Astrocyte (in vitro differentiated cells and primary cell): ENCODE results near the gene LSM8. TPM values are rescaled to one million over a fixed set of nuclear protein-coding genes. Genes with fewer than 3 reads are reported as not detected.
A peak's percentile ranks its signal among the peaks of the same experiment; 100 is the strongest.

Experiments used
- DNase-seq: peaks from one replicate; pipeline ENCODE4 v3.0.0-alpha.2; 2010; ENCODE audit warnings: low read depth
- FAIRE-seq: peaks from 2 replicates; lab custom pipeline; 2011; peaks lifted over from hg19 to GRCh38; lab: Jason Lieb, UNC
- H2AFZ ChIP-seq: 2 replicates; pipeline ENCODE4 v1.6.0; 2012; ENCODE audit warnings: low read depth, low read length, inconsistent platforms
- H3K27ac ChIP-seq: 2 replicates; pipeline ENCODE4 v1.5.1; 2011; ENCODE audit warnings: low read depth, low read length, inconsistent platforms
- H3K27me3 ChIP-seq: 2 replicates; pipeline ENCODE4 v1.6.0; 2011; ENCODE audit warnings: low read length, inconsistent platforms; ENCODE audit not compliant: insufficient read depth
- H3K36me3 ChIP-seq: 2 replicates; pipeline ENCODE4 v1.5.1; 2011; ENCODE audit warnings: low read length, inconsistent platforms; ENCODE audit not compliant: insufficient read depth
- H3K4me1 ChIP-seq: 2 replicates; pipeline ENCODE4 v1.5.1; 2011; ENCODE audit warnings: low read length, inconsistent platforms; ENCODE audit not compliant: insufficient read depth
- H3K4me2 ChIP-seq: 2 replicates; pipeline ENCODE4 v1.6.0; 2012; ENCODE audit warnings: low read length, inconsistent platforms
- H3K4me3 ChIP-seq: 2 replicates; pipeline ENCODE4 v1.5.1; 2011; ENCODE audit warnings: low read depth, mild to moderate bottlenecking, low read length, inconsistent platforms; ENCODE audit not compliant: insufficient read depth
- H3K79me2 ChIP-seq: 2 replicates; pipeline ENCODE4 v1.6.0; 2012; ENCODE audit warnings: mild to moderate bottlenecking, low read length, inconsistent platforms; ENCODE audit not compliant: insufficient read depth
- H3K9ac ChIP-seq: 2 replicates; pipeline ENCODE4 v1.6.0; 2012; ENCODE audit warnings: mild to moderate bottlenecking, low read length, inconsistent platforms
- H3K9me3 ChIP-seq: 2 replicates; pipeline ENCODE4 v1.5.1; 2012; ENCODE audit warnings: low read depth, mild to moderate bottlenecking, low read length, inconsistent platforms; ENCODE audit not compliant: insufficient read depth
- H4K20me1 ChIP-seq: 2 replicates; pipeline ENCODE4 v1.6.0; 2012; ENCODE audit warnings: low read length, inconsistent platforms; ENCODE audit not compliant: insufficient read depth
- H3K27ac Mint-ChIP-seq: one replicate; pipeline ENCODE4 v1.8.0; 2021; ENCODE audit warnings: mild to moderate bottlenecking, mixed read lengths; ENCODE audit not compliant: unreplicated experiment
- H3K27me3 Mint-ChIP-seq: one replicate; pipeline ENCODE4 v1.8.0; 2021; ENCODE audit warnings: low read depth, mixed read lengths; ENCODE audit not compliant: unreplicated experiment
- H3K36me3 Mint-ChIP-seq: one replicate; pipeline ENCODE4 v1.8.0; 2021; ENCODE audit warnings: low read depth, mixed read lengths; ENCODE audit not compliant: unreplicated experiment
- H3K4me1 Mint-ChIP-seq: one replicate; pipeline ENCODE4 v1.8.0; 2021; ENCODE audit warnings: low read depth, mixed read lengths; ENCODE audit not compliant: unreplicated experiment
- H3K4me3 Mint-ChIP-seq: one replicate; pipeline ENCODE4 v1.8.0; 2021; ENCODE audit warnings: mild to moderate bottlenecking, moderate library complexity, mixed read lengths; ENCODE audit not compliant: unreplicated experiment
- H3K9me3 Mint-ChIP-seq: one replicate; pipeline ENCODE4 v1.8.0; 2021; ENCODE audit warnings: mild to moderate bottlenecking, mixed read lengths; ENCODE audit not compliant: unreplicated experiment
- EZH2 ChIP-seq: IDR thresholded peaks from 2 replicates; pipeline ENCODE4 v1.6.1; 2012; ENCODE audit warnings: mild to moderate bottlenecking, low read length, inconsistent platforms; ENCODE audit not compliant: insufficient read depth
- total RNA-seq: library from RNA; stranded (reverse); gene quantifications from 2 replicates; pipeline ENCODE4 v1.2.1, GENCODE V29; 2021
- TF ChIP-seq, protein P1 (sequence below): IDR thresholded peaks from 2 replicates; pipeline ENCODE4 v1.5.1; 2011; ENCODE audit warnings: low read depth, mild to moderate bottlenecking, inconsistent platforms, low read length, moderate library complexity; ENCODE audit not compliant: insufficient read depth

The LSM8 gene
- total RNA-seq, 1 donor from 2014 or later: 19.9 TPM

GRCh38 chr7:118151671-118152070, 32.3 kb upstream of the LSM8 start:
- no peaks in the 10 kb centered on the region for H3K27me3 Mint-ChIP-seq
- DNase-seq: peak; percentile 49
- FAIRE-seq: no peak
- peak overlapping the region; percentile 87 for H3K27ac Mint-ChIP-seq
- H3K4me1 Mint-ChIP-seq: peaks cover 19% of the 10 kb centered on the region
- Histone ChIP-seq H3K36me3 (no peaks in the 10 kb centered on the region), H3K27ac (no peak overlapping the region), H3K9me3 (no peaks in the 10 kb centered on the region), H4K20me1 (no peaks in the 10 kb centered on the region), H3K4me1 (no peaks in the 10 kb centered on the region), H3K27me3 (no peaks in the 10 kb centered on the region), H3K79me2 (no peaks in the 10 kb centered on the region), H3K4me2 (no peak overlapping the region), H2AFZ (no peak overlapping the region), H3K9ac (no peak overlapping the region), H3K4me3 (no peak overlapping the region)
- TF ChIP-seq EZH2: no peak
- TF ChIP-seq, protein P1, sequence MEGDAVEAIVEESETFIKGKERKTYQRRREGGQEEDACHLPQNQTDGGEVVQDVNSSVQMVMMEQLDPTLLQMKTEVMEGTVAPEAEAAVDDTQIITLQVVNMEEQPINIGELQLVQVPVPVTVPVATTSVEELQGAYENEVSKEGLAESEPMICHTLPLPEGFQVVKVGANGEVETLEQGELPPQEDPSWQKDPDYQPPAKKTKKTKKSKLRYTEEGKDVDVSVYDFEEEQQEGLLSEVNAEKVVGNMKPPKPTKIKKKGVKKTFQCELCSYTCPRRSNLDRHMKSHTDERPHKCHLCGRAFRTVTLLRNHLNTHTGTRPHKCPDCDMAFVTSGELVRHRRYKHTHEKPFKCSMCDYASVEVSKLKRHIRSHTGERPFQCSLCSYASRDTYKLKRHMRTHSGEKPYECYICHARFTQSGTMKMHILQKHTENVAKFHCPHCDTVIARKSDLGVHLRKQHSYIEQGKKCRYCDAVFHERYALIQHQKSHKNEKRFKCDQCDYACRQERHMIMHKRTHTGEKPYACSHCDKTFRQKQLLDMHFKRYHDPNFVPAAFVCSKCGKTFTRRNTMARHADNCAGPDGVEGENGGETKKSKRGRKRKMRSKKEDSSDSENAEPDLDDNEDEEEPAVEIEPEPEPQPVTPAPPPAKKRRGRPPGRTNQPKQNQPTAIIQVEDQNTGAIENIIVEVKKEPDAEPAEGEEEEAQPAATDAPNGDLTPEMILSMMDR: no peak
- no peaks in the 10 kb centered on the region for H3K9me3 Mint-ChIP-seq
- H3K36me3 Mint-ChIP-seq: no peaks in the 10 kb centered on the region
- H3K4me3 Mint-ChIP-seq: no peak overlapping the region

GRCh38 chr7:118152149-118152548, 31.8 kb upstream of the LSM8 start:
- Histone ChIP-seq H3K36me3 (no peaks in the 10 kb centered on the region), H3K9me3 (no peaks in the 10 kb centered on the region), H3K27ac (no peak overlapping the region), H3K9ac (no peak overlapping the region), H2AFZ (no peak overlapping the region), H3K79me2 (no peaks in the 10 kb centered on the region), H4K20me1 (no peaks in the 10 kb centered on the region), H3K4me1 (no peaks in the 10 kb centered on the region), H3K4me3 (no peak overlapping the region), H3K27me3 (no peaks in the 10 kb centered on the region), H3K4me2 (no peak overlapping the region)
- Mint-ChIP-seq H3K27ac (peak overlapping the region; percentile 87), H3K36me3 (no peaks in the 10 kb centered on the region), H3K4me3 (no peak overlapping the region), H3K9me3 (no peaks in the 10 kb centered on the region), H3K4me1 (peaks cover 19% of the 10 kb centered on the region), H3K27me3 (no peaks in the 10 kb centered on the region)
- DNase-seq (peak; percentile 10), FAIRE-seq (no peak)
- TF ChIP-seq, protein P1: no peak
- TF ChIP-seq EZH2: no peak

- Mint-ChIP-seq H3K4me3 (no peak overlapping the region), H3K27me3 (no peaks in the 10 kb centered on the region), H3K9me3 (no peaks in the 10 kb centered on the region), H3K36me3 (no peaks in the 10 kb centered on the region), H3K27ac (peak overlapping the region; percentile 14), H3K4me1 (peaks cover 19% of the 10 kb centered on the region)
- no peak overlapping the region for H3K4me2 ChIP-seq
- no peak for TF ChIP-seq EZH2
- TF ChIP-seq, protein P1: no peak
- no peak overlapping the region for H3K27ac ChIP-seq
- H3K79me2 ChIP-seq: no peaks in the 10 kb centered on the region
- H4K20me1 ChIP-seq: no peaks in the 10 kb centered on the region
- H3K4me3 ChIP-seq: no peak overlapping the region
- no peaks in the 10 kb centered on the region for H3K36me3 ChIP-seq
- H3K9me3 ChIP-seq: no peaks in the 10 kb centered on the region
- no peaks in the 10 kb centered on the region for H3K4me1 ChIP-seq
- no peak for DNase-seq
- no peak overlapping the region for H3K9ac ChIP-seq
- no peaks in the 10 kb centered on the region for H3K27me3 ChIP-seq
- FAIRE-seq: no peak
- no peak overlapping the region for H2AFZ ChIP-seq
Measured at GRCh38 chr7:118152654-118153053, 31.3 kb upstream of the LSM8 start.
